Measurements from ENCODE around the gene CNN2.

GRCh38 chr19:986083-986482 is 40.3 kb upstream of the CNN2 start:
- TF ChIP-seq POLR2AphosphoS5 (IDR thresholded peaks at IDR 0.05; ENCODE audit: borderline replicate concordance, low read depth, low read length) (no peak), EZH2 (IDR thresholded peaks at IDR 0.05) (no peak)
